ENCODE data around the gene NCAPD2. TPM values are rescaled to one million over a fixed set of nuclear protein-coding genes. Genes with fewer than 3 reads are reported as not detected.

NCAPD2 gene
- total and polyA plus RNA-seq, 7 donors: 9.0 to 89.5 (median 13.3) TPM

- peak; percentile 97 for DNase-seq
- WGBS, 2 donors: 0 to 1% methylated on average over 62 of the region's 62 CpGs
- intact Hi-C loops (cut with DNase I): loop anchor here (1.0 to 2.0 kb wide), 3 partner anchors 21 to 207 kb away; partner anchors contain the start of gene MRPL51
- Histone ChIP-seq H3K27ac (peak within 1 kb of the TSS; percentile 97 to 98 (median 98)), H3K27me3 (no peaks in the 10 kb centered on the region), H3K36me3 (peaks cover 21 to 52% (median 43%) of the 10 kb centered on the region in 4 donors), H3K4me3 (peak within 1 kb of the TSS; percentile 76 to 91 (median 88)), H3K9me3 (no peaks in the 10 kb centered on the region), H3K4me1 (peaks cover 0 to 60% (median 47%) of the 10 kb centered on the region in 4 donors)
- TF ChIP-seq POLR2AphosphoS5 (IDR thresholded peaks at IDR 0.05): peak; percentile 99 to 100 (median 100)
- TF ChIP-seq CTCF (IDR thresholded peaks at IDR 0.05): no peak
- TF ChIP-seq POLR2A (IDR thresholded peaks at IDR 0.05): peak; percentile 96 to 98
- peak in 1 of 4 donors; percentile 21 for TF ChIP-seq EP300 (IDR thresholded peaks at IDR 0.05)
These were observed 40.2 kb downstream of the NCAPD2 start, which contains the start of gene GAPDH for GRCh38 chr12:6533923-6534694. TSS of gene GAPDH (plus strand) at chr12:6534517. CDS start at chr12:6534833, 316 bp downstream.

- H3K9me3 ChIP-seq: no peaks in the 10 kb centered on the region
- TF ChIP-seq EP300 (IDR thresholded peaks at IDR 0.05) (no peak), POLR2A (IDR thresholded peaks at IDR 0.05) (no peak), POLR2AphosphoS5 (IDR thresholded peaks at IDR 0.05) (no peak), CTCF (IDR thresholded peaks at IDR 0.05) (no peak)
- peak overlapping the region; percentile 76 to 91 (median 88) for H3K4me3 ChIP-seq
- DNase-seq: no peak
- 0 to 1% methylated on average over 24 to 25 of the region's 25 CpGs for WGBS, 2 donors
- peak overlapping the region; percentile 97 to 98 (median 98) for H3K27ac ChIP-seq
- intact Hi-C loops (cut with DNase I): loop anchor here (1.0 to 2.0 kb wide), 3 partner anchors 21 to 208 kb away; partner anchors contain the start of gene MRPL51
- peaks cover 0 to 62% (median 47%) of the 10 kb centered on the region in 4 donors for H3K4me1 ChIP-seq
- H3K36me3 ChIP-seq: peaks cover 21 to 52% (median 40%) of the 10 kb centered on the region in 4 donors
- no peaks in the 10 kb centered on the region for H3K27me3 ChIP-seq
These were observed 40.7 kb downstream of the NCAPD2 start for GRCh38 chr12:6534695-6534944.

- no peak for TF ChIP-seq EP300 (IDR thresholded peaks at IDR 0.05)
- peak; percentile 58 to 85 (median 80) for TF ChIP-seq POLR2AphosphoS5 (IDR thresholded peaks at IDR 0.05)
- TF ChIP-seq CTCF (IDR thresholded peaks at IDR 0.05): peak in 1 of 4 experiments; percentile 10
- H3K27me3 ChIP-seq: no peaks in the 10 kb centered on the region
- WGBS, 2 donors: 0% methylated on average over 52 of the region's 52 CpGs
- peak; percentile 92 for DNase-seq
- intact Hi-C loops (cut with DNase I): loop anchor here (1.0 to 2.0 kb wide), 3 partner anchors 20 to 208 kb away; partner anchors contain the start of gene MRPL51
- peak overlapping the region; percentile 76 to 91 (median 88) for H3K4me3 ChIP-seq
- peaks cover 0 to 67% (median 50%) of the 10 kb centered on the region in 4 donors for H3K4me1 ChIP-seq
- no peaks in the 10 kb centered on the region for H3K9me3 ChIP-seq
- H3K36me3 ChIP-seq: peaks cover 21 to 50% (median 36%) of the 10 kb centered on the region in 4 donors
- H3K27ac ChIP-seq: peak overlapping the region; percentile 97 to 98 (median 98)
These were observed 41.2 kb downstream of the NCAPD2 start for GRCh38 chr12:6534945-6535696.

GRCh38 chr12:6535697-6535946 lies 41.7 kb downstream of the NCAPD2 start:
- no peak for TF ChIP-seq CTCF (IDR thresholded peaks at IDR 0.05)
- TF ChIP-seq POLR2A (IDR thresholded peaks at IDR 0.05): no peak
- TF ChIP-seq POLR2AphosphoS5 (IDR thresholded peaks at IDR 0.05): no peak
- no peak for TF ChIP-seq EP300 (IDR thresholded peaks at IDR 0.05)
- peaks cover 0 to 72% (median 55%) of the 10 kb centered on the region in 4 donors for H3K4me1 ChIP-seq
- H3K36me3 ChIP-seq: peaks cover 21 to 45% (median 31%) of the 10 kb centered on the region in 4 donors
- WGBS, 2 donors: 2 to 3% methylated on average over 6 of the region's 6 CpGs
- H3K4me3 ChIP-seq: peak overlapping the region; percentile 76 to 91 (median 88)
- intact Hi-C loops (cut with DNase I): loop anchor here (2.0 kb wide), 1 partner anchor 209 kb away; no protein-coding TSS in a partner anchor
- H3K27me3 ChIP-seq: no peaks in the 10 kb centered on the region
- DNase-seq: no peak
- peak overlapping the region; percentile 97 to 98 (median 98) for H3K27ac ChIP-seq
- H3K9me3 ChIP-seq: no peaks in the 10 kb centered on the region
